Brain microvascular endothelial cell (primary cell): Measurements from ENCODE around the gene CALHM1.

Source experiments
- DNase-seq: peaks from one replicate; pipeline ENCODE4 v3.0.0-alpha.2; 2020
- H3K27ac ChIP-seq: fragments of 250-450 bp; sonication (Bioruptor Pico); 2 replicates; pipeline ENCODE4 v1.5.1; 2020; ENCODE audit warnings: mild to moderate bottlenecking, moderate library complexity
- H3K27me3 ChIP-seq: fragments of 250-450 bp; sonication (Bioruptor Pico); replicated peaks from 2 replicates; pipeline ENCODE4 v1.5.1; 2020; ENCODE audit warnings: mild to moderate bottlenecking
- H3K36me3 ChIP-seq: fragments of 250-450 bp; sonication (Bioruptor Pico); replicated peaks from 2 replicates; pipeline ENCODE4 v1.5.1; 2020; ENCODE audit warnings: mild to moderate bottlenecking
- H3K4me3 ChIP-seq: 2 replicates; pipeline ENCODE4 v1.5.1; 2011; ENCODE audit warnings: low read depth, mild to moderate bottlenecking, control low read depth, low read length, moderate library complexity
- in situ Hi-C: cut with HindIII; loops from 2 replicates; pipeline ENCODE4 v1.10.0; 2017; ENCODE audit warnings: low sequenced_read_pairs, low pct_ligation_motif_present
- TF ChIP-seq, protein P1 (sequence below): IDR thresholded peaks from 2 replicates; pipeline ENCODE4 v1.5.1; 2011; ENCODE audit warnings: low read depth, mild to moderate bottlenecking, moderate library complexity, low read length, control low read depth, inconsistent platforms; ENCODE audit errors: missing control alignments

CALHM1 gene

DNA sequence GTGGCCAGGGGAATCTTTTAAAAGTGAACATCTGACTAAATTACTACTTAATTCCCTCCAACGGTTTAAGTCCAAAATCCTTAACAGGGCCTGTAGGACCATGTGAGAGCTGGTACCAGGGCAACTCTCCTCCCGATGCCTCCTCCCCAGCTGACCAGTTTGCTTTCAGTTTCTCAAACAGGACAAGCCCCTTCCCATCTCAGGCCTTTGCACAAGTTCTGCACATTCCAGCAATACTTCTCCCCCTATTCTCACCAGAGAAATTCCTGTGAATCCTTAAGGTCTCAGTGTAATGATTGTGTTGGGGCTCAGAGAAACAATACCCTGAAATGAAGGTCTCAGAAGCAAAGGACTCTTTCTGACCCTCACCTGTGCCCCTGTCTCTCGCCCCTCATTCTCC, 8.0 kb upstream of the CALHM1 start:
- DNase-seq: no peak
- H3K27ac ChIP-seq: no peak overlapping the region
- in situ Hi-C loops: no loop called here
- TF ChIP-seq, protein P1, sequence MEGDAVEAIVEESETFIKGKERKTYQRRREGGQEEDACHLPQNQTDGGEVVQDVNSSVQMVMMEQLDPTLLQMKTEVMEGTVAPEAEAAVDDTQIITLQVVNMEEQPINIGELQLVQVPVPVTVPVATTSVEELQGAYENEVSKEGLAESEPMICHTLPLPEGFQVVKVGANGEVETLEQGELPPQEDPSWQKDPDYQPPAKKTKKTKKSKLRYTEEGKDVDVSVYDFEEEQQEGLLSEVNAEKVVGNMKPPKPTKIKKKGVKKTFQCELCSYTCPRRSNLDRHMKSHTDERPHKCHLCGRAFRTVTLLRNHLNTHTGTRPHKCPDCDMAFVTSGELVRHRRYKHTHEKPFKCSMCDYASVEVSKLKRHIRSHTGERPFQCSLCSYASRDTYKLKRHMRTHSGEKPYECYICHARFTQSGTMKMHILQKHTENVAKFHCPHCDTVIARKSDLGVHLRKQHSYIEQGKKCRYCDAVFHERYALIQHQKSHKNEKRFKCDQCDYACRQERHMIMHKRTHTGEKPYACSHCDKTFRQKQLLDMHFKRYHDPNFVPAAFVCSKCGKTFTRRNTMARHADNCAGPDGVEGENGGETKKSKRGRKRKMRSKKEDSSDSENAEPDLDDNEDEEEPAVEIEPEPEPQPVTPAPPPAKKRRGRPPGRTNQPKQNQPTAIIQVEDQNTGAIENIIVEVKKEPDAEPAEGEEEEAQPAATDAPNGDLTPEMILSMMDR: no peak
- no peaks in the 10 kb centered on the region for H3K36me3 ChIP-seq
- H3K4me3 ChIP-seq: no peak overlapping the region
- peaks cover 3% of the 10 kb centered on the region for H3K27me3 ChIP-seq

DNA sequence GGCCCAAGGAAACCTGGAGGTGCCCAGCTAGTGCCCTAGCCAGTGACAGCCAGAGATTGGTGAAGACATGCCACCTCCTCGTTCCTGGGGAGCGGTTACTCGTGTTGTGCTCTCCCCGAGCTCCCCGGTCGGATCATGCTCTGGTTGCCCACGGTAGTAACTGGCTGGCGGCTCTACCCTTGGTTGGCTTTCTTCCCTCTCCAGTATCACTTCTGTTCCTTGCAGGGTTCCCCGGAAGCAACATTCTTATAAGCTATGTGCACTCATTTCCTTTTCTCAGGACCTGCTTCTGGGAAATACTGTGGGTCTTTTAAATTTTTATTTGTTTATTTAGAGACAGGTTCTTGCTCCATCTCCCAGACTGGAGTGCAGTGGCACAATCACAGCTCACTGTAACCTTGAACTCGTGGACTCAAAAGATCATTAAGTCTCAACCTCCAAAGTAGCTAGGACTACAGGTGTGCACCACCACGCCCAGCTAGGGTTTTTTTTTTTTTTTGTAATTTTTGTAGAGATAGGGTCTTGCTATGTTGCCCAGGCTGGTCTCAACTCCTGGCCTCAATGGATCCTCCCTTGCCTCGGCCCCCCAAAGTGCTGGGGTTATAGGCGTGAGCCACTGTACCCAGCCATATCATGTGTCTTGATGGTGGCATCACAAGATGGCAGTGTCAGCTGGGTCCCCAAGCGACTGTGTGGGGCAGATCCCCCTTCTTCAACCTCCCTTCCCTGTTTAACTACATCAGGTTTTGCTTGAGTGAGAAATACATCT, 6.9 kb upstream of the CALHM1 start:
- Histone ChIP-seq H3K27me3 (peaks cover 3% of the 10 kb centered on the region), H3K4me3 (no peak overlapping the region), H3K27ac (no peak overlapping the region), H3K36me3 (no peaks in the 10 kb centered on the region)
- TF ChIP-seq, protein P1: no peak
- DNase-seq: no peak
- in situ Hi-C loops: no loop called here

DNA sequence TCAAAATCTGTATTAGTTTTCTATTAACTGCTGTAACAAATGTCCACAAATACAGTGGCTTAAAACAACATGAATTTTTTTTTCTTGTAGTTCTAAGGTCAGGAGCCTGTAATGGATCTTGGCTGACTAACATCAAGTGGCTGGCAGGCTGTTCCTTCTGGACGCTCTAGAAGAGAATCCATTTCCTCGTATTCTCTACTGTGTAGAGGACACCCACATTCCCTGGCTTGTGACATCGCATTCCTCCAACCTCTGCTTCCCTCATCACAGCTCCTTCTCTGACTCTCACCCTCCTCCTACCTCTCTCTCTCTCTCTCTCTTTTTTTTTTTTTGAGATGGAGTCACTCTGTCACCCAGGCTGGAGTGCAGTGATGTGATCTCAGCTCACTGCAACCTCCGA, 4.8 kb upstream of the CALHM1 start:
- DNase-seq: no peak
- TF ChIP-seq, protein P1: no peak
- no peaks in the 10 kb centered on the region for H3K36me3 ChIP-seq
- no peak overlapping the region for H3K27ac ChIP-seq
- peaks cover 3% of the 10 kb centered on the region for H3K27me3 ChIP-seq
- H3K4me3 ChIP-seq: no peak overlapping the region
- in situ Hi-C loops: no loop called here

DNA sequence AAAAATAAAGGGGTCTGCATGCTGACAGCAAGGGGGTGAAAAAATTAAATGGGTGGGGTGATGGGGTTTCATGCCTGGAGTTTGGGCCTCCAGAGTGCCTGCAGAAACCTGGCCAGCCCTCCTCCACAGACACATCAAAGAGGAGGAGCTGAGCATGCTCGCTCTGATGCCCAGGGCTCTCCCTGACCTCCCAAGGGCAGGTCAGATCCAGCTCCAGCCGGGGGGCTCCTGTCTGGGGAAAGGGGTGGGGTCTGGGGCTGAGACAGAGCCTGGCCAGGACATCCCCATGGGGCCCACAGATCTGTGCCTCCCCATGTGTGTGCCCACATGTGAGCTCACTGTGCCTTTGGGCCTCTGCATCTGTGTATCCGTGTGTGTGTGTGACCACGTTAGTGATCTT, 915 bp upstream of the CALHM1 start:
- no peak overlapping the region for H3K4me3 ChIP-seq
- TF ChIP-seq, protein P1: no peak
- H3K36me3 ChIP-seq: no peaks in the 10 kb centered on the region
- DNase-seq: no peak
- in situ Hi-C loops: no loop called here
- no peak overlapping the region for H3K27ac ChIP-seq
- H3K27me3 ChIP-seq: peaks cover 3% of the 10 kb centered on the region

DNA sequence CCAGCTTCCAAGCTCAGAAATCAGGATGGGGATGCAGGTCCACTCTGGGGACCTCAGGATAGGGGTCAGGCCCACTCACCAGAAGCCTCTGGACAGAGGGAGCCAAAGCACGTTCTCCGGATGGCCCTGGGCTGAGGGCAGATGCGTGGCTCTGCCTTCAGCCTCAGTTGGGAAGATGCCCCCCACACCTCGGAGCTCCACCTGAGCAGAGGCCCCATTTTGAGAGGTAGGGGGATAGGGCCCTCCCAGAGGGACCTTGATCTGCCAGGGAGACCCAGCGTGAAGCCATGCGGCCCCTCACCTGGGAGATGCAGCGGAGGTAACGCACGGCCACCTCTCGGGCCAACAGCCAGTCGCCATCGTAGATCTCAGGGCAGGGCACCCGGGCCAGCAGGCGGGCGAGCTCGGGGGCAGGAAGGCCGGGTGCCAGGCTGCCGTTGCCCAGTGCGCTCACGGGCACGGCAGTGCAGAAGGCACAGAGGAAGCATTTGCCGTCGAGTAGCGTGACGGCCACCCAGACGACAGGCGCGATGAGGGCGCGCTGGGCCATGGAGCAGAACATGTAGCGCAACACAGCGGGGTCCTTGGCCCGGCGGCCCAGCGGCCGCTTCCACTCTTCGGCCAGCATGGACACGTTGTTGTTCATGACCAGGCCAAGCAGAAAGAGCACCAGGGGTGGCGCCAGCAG, 660 bp downstream of the CALHM1 start:
- no peak for DNase-seq
- no peaks in the 10 kb centered on the region for H3K36me3 ChIP-seq
- in situ Hi-C loops: no loop called here
- H3K27ac ChIP-seq: no peak overlapping the region
- H3K4me3 ChIP-seq: no peak overlapping the region
- H3K27me3 ChIP-seq: no peaks in the 10 kb centered on the region
- TF ChIP-seq, protein P1: no peak
